GM12891 (cell line): ENCODE data around the gene ATXN7.

Source experiments
- PAX5 ChIP-seq: IDR thresholded peaks from 2 replicates; pipeline ENCODE4 v1.6.1; 2011; ENCODE audit warnings: low read length, moderate library complexity, mild to moderate bottlenecking; ENCODE audit not compliant: insufficient read depth, severe bottlenecking
- POLR2A ChIP-seq: IDR thresholded peaks from 2 replicates; pipeline ENCODE4 v1.6.1; 2011; ENCODE audit warnings: low read depth, low read length, control low read depth
- POLR2AphosphoS5 ChIP-seq: IDR thresholded peaks from 2 replicates; pipeline ENCODE4 v1.6.1; 2011; ENCODE audit warnings: low read depth, low read length, control low read depth
- SPI1 ChIP-seq: IDR thresholded peaks from 2 replicates; pipeline ENCODE4 v1.6.1; 2011; ENCODE audit warnings: low read depth, low read length, control low read depth
- TAF1 ChIP-seq: IDR thresholded peaks from 2 replicates; pipeline ENCODE4 v1.6.1; 2011; ENCODE audit warnings: low read depth, low read length, control low read depth

- TF ChIP-seq POLR2A (no peak), POLR2AphosphoS5 (no peak), TAF1 (no peak), PAX5 (no peak), SPI1 (peak; percentile 45)
Observed at GRCh38 chr3:63934041-63934866, 70.6 kb downstream of the ATXN7 start.
